GM18505 (cell line): ENCODE data around the gene DOCK4.

Experiments
- ATAC-seq: cut with Tn5 transposase; IDR thresholded peaks from one replicate; pipeline ENCODE4 v1.9.1; 2021; ENCODE audit not compliant: unreplicated experiment
- POLR2A ChIP-seq: IDR thresholded peaks from 4 replicates; pipeline ENCODE4 v1.6.1; 2011; ENCODE audit warnings: borderline replicate concordance; ENCODE audit not compliant: insufficient read depth, insufficient read length; ENCODE audit errors: extremely low read depth

The DOCK4 gene

GRCh38 chr7:111735661-111736551, 470.3 kb downstream of the DOCK4 start:
- no peak for TF ChIP-seq POLR2A
- ATAC-seq: peak; percentile 58

GRCh38 chr7:111734954-111735660, 471.1 kb downstream of the DOCK4 start:
- ATAC-seq: no peak
- TF ChIP-seq POLR2A: no peak

- no peak for ATAC-seq
- TF ChIP-seq POLR2A: no peak
Observed at GRCh38 chr7:111732923-111733322, 473.3 kb downstream of the DOCK4 start.

GRCh38 chr7:111730476-111731300, 475.5 kb downstream of the DOCK4 start:
- no peak for TF ChIP-seq POLR2A
- peak; percentile 80 for ATAC-seq

- no peak for TF ChIP-seq POLR2A
- no peak for ATAC-seq
Observed at GRCh38 chr7:111730057-111730456, 476.1 kb downstream of the DOCK4 start.

- no peak for ATAC-seq
- TF ChIP-seq POLR2A: no peak
Observed at GRCh38 chr7:111729483-111729882, 476.7 kb downstream of the DOCK4 start.

GRCh38 chr7:111728635-111728995, 477.6 kb downstream of the DOCK4 start:
- TF ChIP-seq POLR2A: no peak
- no peak for ATAC-seq

- no peak for ATAC-seq
- no peak for TF ChIP-seq POLR2A
Observed at GRCh38 chr7:111727905-111728634, 478.1 kb downstream of the DOCK4 start.

GRCh38 chr7:111718886-111719285, 487.3 kb downstream of the DOCK4 start:
- TF ChIP-seq POLR2A: no peak
- no peak for ATAC-seq

- TF ChIP-seq POLR2A: no peak
- no peak for ATAC-seq
Observed at GRCh38 chr7:111711426-111712065, 494.7 kb downstream of the DOCK4 start.

- ATAC-seq: no peak
- TF ChIP-seq POLR2A: no peak
Observed at GRCh38 chr7:111710839-111711380, 495.3 kb downstream of the DOCK4 start.

- ATAC-seq: no peak
- no peak for TF ChIP-seq POLR2A
Observed at GRCh38 chr7:111708072-111708471, 498.1 kb downstream of the DOCK4 start.

- no peak for ATAC-seq
- TF ChIP-seq POLR2A: no peak
Observed at GRCh38 chr7:111705807-111706206, 500.4 kb downstream of the DOCK4 start.

GRCh38 chr7:111697771-111698170, 508.4 kb downstream of the DOCK4 start:
- no peak for ATAC-seq

More at GRCh38 chr7:111697771-111698170, 508.4 kb downstream of the DOCK4 start:
- TF ChIP-seq POLR2A: no peak
